Heart right ventricle (tissue), 16 donors: ENCODE results near the gene COL6A2. TPM values are rescaled to one million over a fixed set of nuclear protein-coding genes. Genes with fewer than 3 reads are reported as not detected.

Source experiments
- ATAC-seq, 8 donors: fragments of 200-7000 bp; cut with Tn5 transposase; one replicate each; pipeline ENCODE4 v1.9.1; 2020; ENCODE audit warnings: mild to moderate bottlenecking in 8 of 8, moderate library complexity in 8 of 8, moderate number of reproducible peaks in 1 of 8
- DNase-seq, 2 donors: peaks; one replicate each; pipeline ENCODE4 v3.0.0-alpha.2; 2020
- H3K27ac ChIP-seq, 10 donors: fragments of 200-600 bp; sonication (generic) in 2 of 10; one replicate each; pipeline versions ENCODE4 v1.5.0 to v1.8.0; 2020 to 2022; ENCODE audit warnings: mild to moderate bottlenecking in 3 of 10
- H3K27me3 ChIP-seq, 7 donors: fragments of 200-600 bp; one replicate each; pipeline ENCODE4 v1.8.0; 2021 to 2022; ENCODE audit warnings: mild to moderate bottlenecking in 2 of 7
- H3K36me3 ChIP-seq, 9 donors: fragments of 200-600 bp; sonication (generic) in 1 of 9; one replicate each; pipeline versions ENCODE4 v1.5.0 to v1.8.0; 2020 to 2022; ENCODE audit warnings: mild to moderate bottlenecking in 2 of 9
- H3K4me1 ChIP-seq, 9 donors: fragments of 200-600 bp; sonication (generic) in 1 of 9; one replicate each; pipeline versions ENCODE4 v1.5.0 to v1.8.0; 2020 to 2022; ENCODE audit warnings: mild to moderate bottlenecking in 4 of 9
- H3K4me3 ChIP-seq, 10 donors: fragments of 200-600 bp; sonication (generic) in 2 of 10; one replicate each; pipeline versions ENCODE4 v1.5.0 to v1.8.0; 2020 to 2022; ENCODE audit warnings: mild to moderate bottlenecking in 7 of 10, moderate library complexity in 2 of 10
- H3K9me3 ChIP-seq, 11 donors: fragments of 200-600 bp in 10 of 11; sonication (generic) in 2 of 11; one replicate each; pipeline versions ENCODE4 v1.5.0 to v1.8.0; 2013 to 2022; ENCODE audit warnings: mild to moderate bottlenecking in 2 of 11, control low read depth in 1 of 11, moderate library complexity in 1 of 11
- CTCF ChIP-seq, 9 donors: fragments of 200-600 bp; sonication (generic) in 2 of 9; IDR thresholded peaks; one replicate each; pipeline versions ENCODE4 v1.5.0 to v1.8.0; 2021 to 2022; ENCODE audit warnings: antibody characterized with exemption in 9 of 9, mild to moderate bottlenecking in 5 of 9, moderate library complexity in 1 of 9
- WGBS, 2 donors: extraction: QIAGEN DNeasy Blood & Tissue Kit; methylation state at CpG; one replicate each; pipeline ENCODE4 v1.1.7; 2013; ENCODE audit warnings: inconsistent platforms in 1 of 2; 5-methylcytosine and 5-hydroxymethylcytosine counted together
- intact Hi-C, 10 donors: fragments of 100-400 bp; cut with DNase I; formaldehyde crosslinking; loops; one replicate each; pipeline versions ENCODE4 v1.11.1 to v1.14.2; 2022
- polyA plus RNA-seq, 2 donors: library from polyadenylated mRNA; stranded (reverse); fragments of 200-250 nt; gene quantifications; one replicate each; pipeline ENCODE4 v1.2.3, GENCODE V29; 2013
- total RNA-seq, 10 donors: library from RNA; stranded (reverse); fragmentation: NEBNext Ultra II Directional in 3 of 10; extraction: Animal tissue kit (Norgen Biotek cat#: 25700) in 3 of 10; gene quantifications; one replicate each; pipeline versions ENCODE4 v1.2.1 to v1.2.4, GENCODE V29; 2021 to 2023
- donor health status: Arrhythmogenic right ventricular cardiomyopathy.
- donor health status: ischemic (EF 13 %, LVEDD 7.1; RV severe dilation, severe dysfunction).
- donor health status: healthy with polysubstance abuse.
- donor health status: DM: no; HTN: yes; CAD: no.
- donor health status: DM: no; HTN: no; CAD: no.
- donor health status: ischemic (EF 25% LVEDD 6.9; RV normal size, moderate dysfunction).
- donor health status: ischemic (EF 25% LVEDD 5.7; RV mildly dilated, moderate dysfunction).
- donor health status: healthy.
- donor health status: DM: yes; HTN: yes; CAD: no.
- donor health status: Ischemic cardiomyopathy.
- donor health status: ischemic (EF 35%, LVEDD 5.7; RV mildly dilated, moderate dysfunction).
- donor health status: nonischemic (EF 11% LVEDD 7.7; RV severe dilation, severe dysfunction).
- donor health status: DM: yes; HTN: yes; CAD: no.
- donor health status: PGD.
- donor health status: ischemic (EF 29% LVEDD 5.4; RV normal size, mild dysfunction).
- donor health status: nonischemic (EF 23%, LVEDD 6.1; RV moderate dilation, normal function).

The COL6A2 gene
- total and polyA plus RNA-seq, 12 donors, result 76.6 to 370 (median 162) TPM

- no peak for TF ChIP-seq CTCF (IDR thresholded peaks at IDR 0.05)
- no peak for ATAC-seq
- intact Hi-C loops, result no loop called here
- Histone ChIP-seq H3K9me3 (peaks cover 0 to 29% (median 13%) of the 10 kb centered on the region in 11 donors), H3K4me3 (no peak overlapping the region), H3K27ac (no peak overlapping the region), H3K27me3 (no peaks in the 10 kb centered on the region), H3K4me1 (peaks cover 0 to 8% (median 0%) of the 10 kb centered on the region in 9 donors), H3K36me3 (no peaks in the 10 kb centered on the region)
- 84 to 91% methylated on average over 4 of the region's 4 CpGs for WGBS, 2 donors
- DNase-seq, result no peak
These were observed 81.0 kb downstream of the COL6A2 start for GRCh38 chr21:46178961-46179360.

Other genes starting within 250 kb of the COL6A2 start
- gene COL6A1, start 116.3 kb upstream of the COL6A2 start, total RNA-seq, result 100 to 1,000 TPM in 5 of 10 donors, 10 to 100 TPM in 5; 71.9 to 260 (median 100) TPM
- gene COL6A1, start 116.3 kb upstream of the COL6A2 start, polyA plus RNA-seq, result 100 to 1,000 TPM; 209 to 388 TPM
- 1 to 10 TPM in 6 of 10 donors, under 1 TPM in 4; 0.38 to 4.4 (median 1.1) TPM for gene FTCD, start 57.5 kb downstream of the COL6A2 start, total RNA-seq
- 1 to 10 TPM in 1 of 2 donors, under 1 TPM in 1; 0.14 to 4.0 TPM for gene FTCD, start 57.5 kb downstream of the COL6A2 start, polyA plus RNA-seq
- gene SPATC1L, start 86.3 kb downstream of the COL6A2 start, total RNA-seq, result 1 to 10 TPM; 4.7 to 9.8 (median 8.2) TPM
- 10 to 100 TPM; 12.7 to 14.6 TPM for gene SPATC1L, start 86.3 kb downstream of the COL6A2 start, polyA plus RNA-seq
- gene LSS, start 130.7 kb downstream of the COL6A2 start, total RNA-seq, result 10 to 100 TPM; 30.5 to 74.7 (median 40.7) TPM
- 10 to 100 TPM; 22.5 to 44.0 TPM for gene LSS, start 130.7 kb downstream of the COL6A2 start, polyA plus RNA-seq
- gene MCM3AP, start 187.5 kb downstream of the COL6A2 start, total RNA-seq, result 10 to 100 TPM; 45.6 to 68.4 (median 53.9) TPM
- gene MCM3AP, start 187.5 kb downstream of the COL6A2 start, polyA plus RNA-seq, result 10 to 100 TPM; 31.0 to 37.1 TPM
- 10 to 100 TPM; 11.9 to 25.7 (median 16.7) TPM for gene YBEY, start 188.2 kb downstream of the COL6A2 start, total RNA-seq
- 10 to 100 TPM; 15.8 to 18.1 TPM for gene YBEY, start 188.2 kb downstream of the COL6A2 start, polyA plus RNA-seq
- gene C21orf58, start 225.8 kb downstream of the COL6A2 start, total RNA-seq, result 1 to 10 TPM in 8 of 10 donors, under 1 TPM in 2; 0.98 to 2.0 (median 1.3) TPM
- 1 to 10 TPM in 1 of 2 donors, under 1 TPM in 1; 0.51 to 2.9 TPM for gene C21orf58, start 225.8 kb downstream of the COL6A2 start, polyA plus RNA-seq
- 10 to 100 TPM; 17.5 to 58.6 (median 29.7) TPM for gene PCNT, start 226.0 kb downstream of the COL6A2 start, total RNA-seq
- 10 to 100 TPM; 23.0 to 25.4 TPM for gene PCNT, start 226.0 kb downstream of the COL6A2 start, polyA plus RNA-seq